GM10266 (cell line): ENCODE results near the gene RPP40.

ENCODE experiments used
- DNase-seq: peaks from one replicate; pipeline ENCODE4 v3.0.0; 2012; ENCODE audit errors: extremely low spot score
- TF ChIP-seq, protein P1 (sequence below): IDR thresholded peaks from 2 replicates; pipeline ENCODE4 v1.5.1; 2012; ENCODE audit warnings: mild to moderate bottlenecking, low read depth; ENCODE audit not compliant: control insufficient read depth, insufficient read depth; ENCODE audit errors: missing control alignments

RPP40 gene

GRCh38 chr6:4977468-4977867 is 26.4 kb downstream of the RPP40 start:
- DNase-seq: no peak
- TF ChIP-seq, protein P1, sequence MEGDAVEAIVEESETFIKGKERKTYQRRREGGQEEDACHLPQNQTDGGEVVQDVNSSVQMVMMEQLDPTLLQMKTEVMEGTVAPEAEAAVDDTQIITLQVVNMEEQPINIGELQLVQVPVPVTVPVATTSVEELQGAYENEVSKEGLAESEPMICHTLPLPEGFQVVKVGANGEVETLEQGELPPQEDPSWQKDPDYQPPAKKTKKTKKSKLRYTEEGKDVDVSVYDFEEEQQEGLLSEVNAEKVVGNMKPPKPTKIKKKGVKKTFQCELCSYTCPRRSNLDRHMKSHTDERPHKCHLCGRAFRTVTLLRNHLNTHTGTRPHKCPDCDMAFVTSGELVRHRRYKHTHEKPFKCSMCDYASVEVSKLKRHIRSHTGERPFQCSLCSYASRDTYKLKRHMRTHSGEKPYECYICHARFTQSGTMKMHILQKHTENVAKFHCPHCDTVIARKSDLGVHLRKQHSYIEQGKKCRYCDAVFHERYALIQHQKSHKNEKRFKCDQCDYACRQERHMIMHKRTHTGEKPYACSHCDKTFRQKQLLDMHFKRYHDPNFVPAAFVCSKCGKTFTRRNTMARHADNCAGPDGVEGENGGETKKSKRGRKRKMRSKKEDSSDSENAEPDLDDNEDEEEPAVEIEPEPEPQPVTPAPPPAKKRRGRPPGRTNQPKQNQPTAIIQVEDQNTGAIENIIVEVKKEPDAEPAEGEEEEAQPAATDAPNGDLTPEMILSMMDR: no peak

DNA sequence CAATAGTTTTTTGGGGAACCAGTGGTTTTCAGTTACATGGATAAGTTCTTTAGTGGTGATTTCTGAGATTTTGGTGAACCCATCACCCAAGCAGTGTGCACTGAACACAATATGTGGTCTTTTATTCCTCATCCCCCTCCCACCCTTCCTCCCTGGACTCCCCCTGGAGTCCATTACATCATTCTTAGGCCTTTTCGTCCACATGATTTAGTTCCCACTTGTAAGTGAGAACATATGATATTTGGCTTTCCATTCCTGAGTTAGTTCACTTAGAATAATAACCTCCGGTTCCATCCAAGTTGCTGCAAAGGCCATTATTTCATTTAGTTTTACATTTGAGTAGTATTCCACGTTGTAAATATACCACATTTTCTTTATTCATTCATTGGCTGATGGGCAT is 28.3 kb downstream of the RPP40 start:
- TF ChIP-seq, protein P1: no peak
- no peak for DNase-seq

DNA sequence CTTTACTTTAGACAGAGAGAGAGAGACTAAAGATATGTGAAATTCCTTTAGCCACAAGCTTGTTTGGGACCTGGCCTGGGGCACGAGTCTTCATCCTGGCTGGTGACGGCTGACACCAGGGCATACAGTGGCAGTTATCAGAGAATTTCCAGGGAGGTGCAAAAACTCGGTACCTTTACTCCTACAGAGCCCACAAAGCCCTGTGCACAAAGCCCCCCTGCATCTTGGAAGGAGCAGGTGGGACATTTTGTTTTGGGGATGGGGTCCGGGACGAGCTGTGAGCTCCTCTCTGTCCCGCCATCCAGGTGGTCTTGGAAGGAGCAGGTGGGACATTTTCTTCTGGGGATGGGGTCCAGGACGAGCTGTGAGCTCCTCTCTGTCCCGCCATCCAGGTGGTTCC is 28.9 kb downstream of the RPP40 start:
- TF ChIP-seq, protein P1: no peak

GRCh38 chr6:4973982-4974745 is 29.7 kb downstream of the RPP40 start:
- TF ChIP-seq, protein P1: no peak
- no peak for DNase-seq

More for the DNA sequence above, 28.9 kb downstream of the RPP40 start:
- DNase-seq: no peak

DNA sequence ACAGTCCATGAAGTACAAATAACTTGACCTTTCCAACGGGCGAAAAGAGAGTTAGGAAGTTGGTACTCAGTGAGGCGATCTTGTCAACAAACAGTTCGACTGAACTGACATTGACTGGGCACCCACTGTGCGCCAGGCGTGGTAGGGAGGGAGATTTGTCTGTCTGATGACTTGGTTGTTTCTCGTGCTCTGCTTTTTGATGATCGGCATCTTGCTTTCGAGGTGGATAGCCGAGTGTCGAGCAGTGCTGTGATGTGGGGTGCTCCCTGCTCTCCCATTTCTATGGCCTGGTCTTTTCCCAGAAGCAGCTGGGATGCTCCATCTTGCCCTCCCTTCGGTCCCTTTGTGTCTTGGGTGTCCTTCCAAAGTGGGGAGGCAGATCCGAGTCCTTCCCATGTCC is 30.4 kb downstream of the RPP40 start:
- TF ChIP-seq, protein P1: no peak
- no peak for DNase-seq

GRCh38 chr6:4972438-4972837 is 31.4 kb downstream of the RPP40 start:
- DNase-seq: no peak
- TF ChIP-seq, protein P1: no peak

DNA sequence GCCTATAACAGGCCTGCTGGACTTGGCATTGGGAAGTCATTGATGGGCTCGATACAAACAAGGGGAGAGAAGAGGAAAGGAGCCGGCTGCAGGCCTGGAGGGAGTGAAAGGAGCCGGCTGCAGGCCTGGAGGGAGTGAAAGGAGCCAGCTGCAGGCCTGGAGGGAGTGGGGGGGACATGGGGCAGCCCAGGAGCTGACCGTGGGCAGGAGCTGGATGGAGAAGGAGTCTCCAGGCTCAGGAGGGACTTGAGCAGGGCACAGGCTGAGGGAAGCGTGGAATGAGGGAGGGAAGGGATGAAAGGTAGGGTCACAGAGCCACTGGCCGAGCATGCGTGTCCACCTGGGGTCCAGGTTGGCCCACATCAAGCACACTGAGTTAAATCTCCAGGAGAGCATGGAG is 32.0 kb downstream of the RPP40 start:
- TF ChIP-seq, protein P1: no peak
- no peak for DNase-seq
